GM12891 (cell line): ENCODE data around the gene PROX1.

Experiments used
- POLR2A ChIP-seq: IDR thresholded peaks from 2 replicates; pipeline ENCODE4 v1.6.1; 2011; ENCODE audit warnings: low read depth, low read length, control low read depth
- POLR2AphosphoS5 ChIP-seq: IDR thresholded peaks from 2 replicates; pipeline ENCODE4 v1.6.1; 2011; ENCODE audit warnings: low read depth, low read length, control low read depth

GRCh38 chr1:214006845-214007244 lies 19.1 kb downstream of the PROX1 start:
- TF ChIP-seq POLR2A (no peak), POLR2AphosphoS5 (no peak)
